Measurements from ENCODE around the gene NEK6.

NEK6 gene

GRCh38 chr9:124284237-124284831 is 26.6 kb downstream of the NEK6 start:
- TF ChIP-seq SIN3A (IDR thresholded peaks at IDR 0.05; ENCODE audit: borderline replicate concordance, insufficient read depth, low read length) (no peak), POLR2AphosphoS5 (IDR thresholded peaks at IDR 0.05; ENCODE audit: low read depth, low read length) (no peak), FOXP2 (optimal IDR thresholded peaks at IDR 0.05; ENCODE audit: borderline replicate concordance, extremely low read depth, extremely low read length, insufficient read depth) (no peak), TAF1 (IDR thresholded peaks at IDR 0.05; ENCODE audit: borderline replicate concordance, insufficient read depth, low read length) (no peak)
- TF ChIP-seq, protein P1, sequence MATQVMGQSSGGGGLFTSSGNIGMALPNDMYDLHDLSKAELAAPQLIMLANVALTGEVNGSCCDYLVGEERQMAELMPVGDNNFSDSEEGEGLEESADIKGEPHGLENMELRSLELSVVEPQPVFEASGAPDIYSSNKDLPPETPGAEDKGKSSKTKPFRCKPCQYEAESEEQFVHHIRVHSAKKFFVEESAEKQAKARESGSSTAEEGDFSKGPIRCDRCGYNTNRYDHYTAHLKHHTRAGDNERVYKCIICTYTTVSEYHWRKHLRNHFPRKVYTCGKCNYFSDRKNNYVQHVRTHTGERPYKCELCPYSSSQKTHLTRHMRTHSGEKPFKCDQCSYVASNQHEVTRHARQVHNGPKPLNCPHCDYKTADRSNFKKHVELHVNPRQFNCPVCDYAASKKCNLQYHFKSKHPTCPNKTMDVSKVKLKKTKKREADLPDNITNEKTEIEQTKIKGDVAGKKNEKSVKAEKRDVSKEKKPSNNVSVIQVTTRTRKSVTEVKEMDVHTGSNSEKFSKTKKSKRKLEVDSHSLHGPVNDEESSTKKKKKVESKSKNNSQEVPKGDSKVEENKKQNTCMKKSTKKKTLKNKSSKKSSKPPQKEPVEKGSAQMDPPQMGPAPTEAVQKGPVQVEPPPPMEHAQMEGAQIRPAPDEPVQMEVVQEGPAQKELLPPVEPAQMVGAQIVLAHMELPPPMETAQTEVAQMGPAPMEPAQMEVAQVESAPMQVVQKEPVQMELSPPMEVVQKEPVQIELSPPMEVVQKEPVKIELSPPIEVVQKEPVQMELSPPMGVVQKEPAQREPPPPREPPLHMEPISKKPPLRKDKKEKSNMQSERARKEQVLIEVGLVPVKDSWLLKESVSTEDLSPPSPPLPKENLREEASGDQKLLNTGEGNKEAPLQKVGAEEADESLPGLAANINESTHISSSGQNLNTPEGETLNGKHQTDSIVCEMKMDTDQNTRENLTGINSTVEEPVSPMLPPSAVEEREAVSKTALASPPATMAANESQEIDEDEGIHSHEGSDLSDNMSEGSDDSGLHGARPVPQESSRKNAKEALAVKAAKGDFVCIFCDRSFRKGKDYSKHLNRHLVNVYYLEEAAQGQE (IDR thresholded peaks at IDR 0.05; ENCODE audit: insufficient read depth in 1 of 2, low read depth in 2 of 2, low read length in 2 of 2), result no peak

GRCh38 chr9:124284940-124285441 is 27.2 kb downstream of the NEK6 start:
- TF ChIP-seq, protein P1 (IDR thresholded peaks at IDR 0.05; ENCODE audit: insufficient read depth in 1 of 2, low read depth in 2 of 2, low read length in 2 of 2), result no peak

- TF ChIP-seq POLR2AphosphoS5 (IDR thresholded peaks at IDR 0.05; ENCODE audit: low read depth, low read length) (no peak), TAF1 (IDR thresholded peaks at IDR 0.05; ENCODE audit: borderline replicate concordance, insufficient read depth, low read length) (no peak), SIN3A (IDR thresholded peaks at IDR 0.05; ENCODE audit: borderline replicate concordance, insufficient read depth, low read length) (no peak), FOXP2 (optimal IDR thresholded peaks at IDR 0.05; ENCODE audit: borderline replicate concordance, extremely low read depth, extremely low read length, insufficient read depth) (no peak)
- TF ChIP-seq, protein P1 (IDR thresholded peaks at IDR 0.05; ENCODE audit: insufficient read depth in 1 of 2, low read depth in 2 of 2, low read length in 2 of 2), result no peak
Observed at GRCh38 chr9:124285490-124285889, 27.7 kb downstream of the NEK6 start.

DNA sequence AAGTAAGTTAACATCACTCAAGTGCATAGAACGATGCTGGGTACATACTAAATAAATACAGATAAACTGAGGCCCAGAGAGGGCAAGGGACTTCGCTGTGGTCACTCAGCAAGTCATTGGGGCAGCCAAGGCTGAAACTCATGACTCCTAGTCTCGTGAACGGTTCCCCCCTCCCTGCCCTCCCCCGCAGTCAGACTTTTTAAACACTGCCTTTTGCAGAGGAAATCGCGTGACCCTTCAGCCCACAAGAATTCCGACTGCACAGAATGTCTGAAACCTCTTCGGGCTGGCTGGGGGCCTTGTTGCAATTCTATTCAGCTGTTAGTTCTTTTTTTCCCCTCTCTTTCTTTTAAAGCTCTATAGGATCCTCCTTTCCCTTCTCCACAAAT is 28.1 kb downstream of the NEK6 start:
- TF ChIP-seq, protein P1 (IDR thresholded peaks at IDR 0.05; ENCODE audit: insufficient read depth in 1 of 2, low read depth in 2 of 2, low read length in 2 of 2), result no peak
- TF ChIP-seq SIN3A (IDR thresholded peaks at IDR 0.05; ENCODE audit: borderline replicate concordance, insufficient read depth, low read length) (no peak), POLR2AphosphoS5 (IDR thresholded peaks at IDR 0.05; ENCODE audit: low read depth, low read length) (no peak), TAF1 (IDR thresholded peaks at IDR 0.05; ENCODE audit: borderline replicate concordance, insufficient read depth, low read length) (no peak), FOXP2 (optimal IDR thresholded peaks at IDR 0.05; ENCODE audit: borderline replicate concordance, extremely low read depth, extremely low read length, insufficient read depth) (no peak)

All from PFSK-1 (cell line).